Inflammatory macrophage treated with lipopolysaccharide for 1 hour (primary cell): ENCODE data around the gene C5orf63.
"Not testable (repeated sequence)": the region's sequence is repeated elsewhere in the genome, so short reads cannot be mapped to it uniquely, and the experiment has no call there.

ENCODE experiments used
- DNase-seq, 2 donors: peaks; one replicate each; pipeline ENCODE4 v3.0.0-alpha.2; 2020 to 2022

The C5orf63 gene

DNA sequence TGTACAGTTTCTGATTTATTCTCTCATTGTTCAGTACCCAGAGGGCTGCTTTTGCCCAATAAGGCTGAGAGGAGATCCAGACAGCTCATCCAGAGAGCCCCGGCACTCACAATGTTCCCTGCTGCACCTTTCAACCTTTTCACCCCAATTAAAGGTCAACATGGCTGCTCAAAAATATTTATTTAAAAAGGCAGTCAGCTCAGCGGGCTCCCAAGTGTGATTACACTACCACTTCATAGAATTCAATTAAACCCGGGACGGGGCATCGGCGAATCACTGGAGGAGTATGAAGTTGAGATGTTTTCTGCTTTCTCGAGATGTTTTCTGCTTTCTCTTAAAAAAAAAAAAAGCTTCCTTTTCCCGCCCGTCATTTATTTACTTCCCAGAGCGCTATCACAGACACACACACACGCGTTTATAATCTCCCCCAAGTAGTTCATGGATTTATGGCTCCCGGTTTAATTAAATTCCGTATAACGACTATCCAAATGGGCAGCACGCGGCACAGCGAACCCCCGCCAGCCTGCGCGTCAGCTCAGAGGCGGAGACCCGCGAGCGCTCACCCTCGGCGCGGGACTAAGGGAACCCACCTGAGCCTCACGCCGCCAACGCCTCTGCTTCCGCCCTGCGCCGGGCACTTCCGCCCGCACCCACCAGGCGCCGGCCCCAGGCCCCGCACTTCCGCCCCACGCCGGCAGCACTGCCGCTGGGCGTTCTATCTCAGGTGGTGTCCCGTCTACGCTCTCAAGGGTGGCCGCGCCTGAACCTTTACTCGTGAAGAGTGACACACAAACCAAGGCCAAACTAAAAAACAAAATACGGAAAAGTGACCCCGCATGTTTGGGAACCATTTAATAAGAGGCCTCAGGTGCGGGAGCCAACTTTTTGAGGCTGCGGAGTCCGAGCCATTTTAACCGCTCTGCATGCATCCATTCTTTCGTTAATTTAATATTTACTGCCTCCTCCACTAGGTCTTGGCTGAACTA is at the start of gene C5orf63:
TSS of gene C5orf63 (minus strand) at position 642 of the 986 bp plus-strand sequence. CDS start 14,507 bp downstream, outside the sequence.
- peak in 1 of 2 donors; percentile 33 for DNase-seq

DNA sequence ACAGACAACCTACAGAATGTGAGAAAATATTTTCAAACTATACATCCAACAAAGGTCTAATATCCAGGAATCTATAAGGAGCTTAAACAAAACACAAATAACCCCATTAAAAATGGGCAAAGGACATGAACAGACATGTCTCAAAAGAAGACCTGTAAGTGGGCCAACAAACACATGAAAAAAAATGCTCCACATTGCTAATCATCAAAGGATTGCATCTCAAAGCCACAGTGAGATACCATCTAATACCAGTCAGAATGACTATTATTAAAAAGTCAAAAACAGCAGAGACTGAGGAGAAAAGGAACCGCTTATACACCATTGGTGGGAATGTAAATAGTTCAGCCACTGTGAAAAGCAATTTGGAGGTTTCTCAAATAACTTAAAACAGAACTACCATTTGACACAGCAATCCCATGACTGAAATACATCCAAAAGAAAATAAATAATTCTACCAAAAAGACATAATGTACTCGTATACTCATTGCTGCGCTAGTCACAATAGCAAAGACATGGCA is 39.1 kb upstream of the C5orf63 start:
- no peak for DNase-seq

DNA sequence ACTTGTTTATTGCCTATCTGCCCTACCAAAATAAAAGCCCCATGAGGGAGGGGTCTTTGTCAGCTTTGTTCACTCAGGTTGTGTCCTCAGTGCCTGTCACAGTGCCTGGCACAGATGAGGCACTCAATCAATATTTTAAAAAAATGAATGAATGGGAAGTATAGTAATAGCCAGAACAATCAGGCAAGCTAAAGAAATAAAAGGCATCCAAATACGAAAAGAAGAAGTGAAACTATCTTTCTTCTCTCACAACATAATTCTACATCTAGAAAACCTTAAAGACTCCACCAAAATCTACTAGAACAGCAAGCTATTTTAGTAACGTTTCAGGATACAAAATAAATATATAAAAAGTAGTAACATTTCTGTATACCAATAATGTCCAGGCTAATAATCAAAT is 37.8 kb upstream of the C5orf63 start:
- DNase-seq = no peak

GRCh38 chr5:127108624-127109260 is 35.4 kb upstream of the C5orf63 start:
- DNase-seq = not testable (repeated sequence)

GRCh38 chr5:127101935-127102334 is 28.6 kb upstream of the C5orf63 start:
- no peak for DNase-seq

- DNase-seq = no peak
Measured at GRCh38 chr5:127101533-127101932, 28.2 kb upstream of the C5orf63 start.

DNA sequence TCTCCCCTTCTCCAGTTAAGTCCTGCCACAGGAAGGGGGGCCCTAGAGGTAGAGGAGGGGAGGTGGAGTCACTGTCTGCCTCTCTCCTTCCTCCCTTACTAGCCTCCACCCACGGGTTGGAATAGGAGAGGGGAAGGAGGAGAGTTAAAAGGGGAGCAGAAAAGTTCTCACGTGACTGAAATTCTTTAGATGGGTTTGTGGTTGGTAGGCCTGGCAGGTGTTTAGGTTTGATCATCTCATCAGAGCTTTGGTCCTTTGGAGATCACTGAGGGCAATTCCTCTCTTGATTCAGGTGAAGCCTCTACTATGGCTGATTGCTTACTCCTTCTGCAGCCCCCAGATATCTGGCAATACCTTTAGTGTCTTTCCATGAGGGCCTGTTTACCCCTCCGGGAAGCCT is 24.9 kb upstream of the C5orf63 start:
- no peak for DNase-seq

DNA sequence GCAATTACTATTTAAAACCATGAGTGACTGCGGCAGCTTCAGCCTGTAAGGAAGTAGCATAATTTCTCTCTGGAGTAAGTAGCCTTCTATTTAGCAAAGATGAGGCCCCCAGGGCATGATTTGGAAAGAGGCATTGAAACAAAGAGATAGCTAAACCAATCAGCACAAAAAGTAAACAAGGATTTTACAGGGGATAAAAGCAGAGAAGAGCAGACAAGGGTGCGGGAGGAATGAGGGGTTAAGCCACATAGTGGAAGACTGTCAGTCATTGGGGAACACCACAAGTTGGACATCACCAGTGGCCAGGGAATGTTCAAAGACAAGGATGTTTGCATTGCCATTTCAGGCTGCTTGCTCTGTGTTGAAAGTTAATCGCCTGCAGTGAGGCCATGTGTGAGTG is 24.0 kb upstream of the C5orf63 start:
- no peak for DNase-seq

GRCh38 chr5:127096328-127096993 is 23.2 kb upstream of the C5orf63 start:
- DNase-seq = no peak

- no peak for DNase-seq
Measured at GRCh38 chr5:127094161-127094814, 21.0 kb upstream of the C5orf63 start.

DNA sequence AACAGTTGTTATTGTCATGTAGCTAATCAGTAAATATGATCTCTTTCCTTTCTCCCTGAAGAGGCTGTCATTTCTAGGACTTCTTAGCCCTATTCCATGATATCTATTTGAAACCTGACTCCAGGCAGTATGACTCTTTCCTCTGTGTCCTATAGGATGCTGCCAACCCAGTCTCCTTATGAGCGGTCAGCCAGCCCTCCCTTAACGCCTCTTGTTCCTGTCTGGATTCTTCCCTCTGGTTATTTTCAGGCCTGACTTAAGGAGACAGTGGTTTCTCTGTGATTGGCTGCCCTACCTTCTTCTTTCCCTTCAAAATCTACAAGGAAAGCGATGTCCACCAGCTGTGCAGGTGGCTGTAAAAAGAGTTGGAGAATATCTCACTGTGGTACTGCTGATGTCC is 19.4 kb upstream of the C5orf63 start:
- DNase-seq = no peak

GRCh38 chr5:127089191-127089590 is 15.9 kb upstream of the C5orf63 start:
- DNase-seq = peak; percentile 11 to 32

DNA sequence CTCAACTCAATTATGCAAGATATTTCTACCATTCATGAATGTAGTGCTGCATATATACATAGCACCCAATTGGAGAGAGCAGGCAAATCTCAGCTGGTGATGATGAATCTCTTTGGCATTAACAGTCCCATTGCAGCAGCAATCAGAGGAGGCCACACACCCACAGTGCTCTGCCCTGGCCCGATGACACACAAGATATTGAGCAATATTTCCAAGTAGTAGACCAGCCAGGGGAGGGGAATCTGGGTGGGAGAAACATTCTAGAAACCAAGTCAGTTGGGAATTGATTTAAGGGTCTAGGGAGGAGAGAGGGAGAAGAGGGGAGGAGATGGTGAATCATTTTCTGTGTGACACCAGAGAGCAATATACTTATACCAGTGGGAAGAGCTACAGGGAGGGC is 14.9 kb upstream of the C5orf63 start:
- peak; percentile 75 to 97 for DNase-seq

DNA sequence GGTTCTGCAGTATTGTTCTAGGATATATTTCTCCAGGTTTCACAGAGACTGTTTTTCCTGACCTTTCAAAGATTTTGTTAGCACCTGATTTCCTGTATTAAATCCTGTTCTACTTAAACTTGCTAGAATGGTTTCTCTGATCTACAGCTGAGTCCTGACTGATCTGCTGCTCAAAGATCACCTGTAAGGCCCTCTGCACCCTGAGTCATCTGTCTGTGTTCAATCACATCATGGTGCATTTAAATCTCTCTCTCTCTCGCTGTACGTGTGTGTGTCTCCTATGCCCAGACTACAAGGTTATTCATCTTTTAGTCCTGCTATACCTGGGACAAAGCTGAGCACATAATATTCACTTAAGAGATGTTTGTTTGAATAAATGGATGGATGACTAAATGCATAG is 13.3 kb upstream of the C5orf63 start:
- no peak for DNase-seq

- DNase-seq = no peak
Measured at GRCh38 chr5:127085796-127086195, 12.5 kb upstream of the C5orf63 start.

GRCh38 chr5:127085371-127085770 is 12.1 kb upstream of the C5orf63 start:
- no peak for DNase-seq

GRCh38 chr5:127084656-127085055 is 11.4 kb upstream of the C5orf63 start:
- peak; percentile 27 to 29 for DNase-seq

GRCh38 chr5:127083711-127084110 is 10.4 kb upstream of the C5orf63 start:
- DNase-seq = peak in 1 of 2 donors; percentile 21

GRCh38 chr5:127079994-127080491 is 6.7 kb upstream of the C5orf63 start:
- peak; percentile 62 to 81 for DNase-seq

GRCh38 chr5:127077366-127077765 is 4.1 kb upstream of the C5orf63 start:
- DNase-seq = no peak

DNA sequence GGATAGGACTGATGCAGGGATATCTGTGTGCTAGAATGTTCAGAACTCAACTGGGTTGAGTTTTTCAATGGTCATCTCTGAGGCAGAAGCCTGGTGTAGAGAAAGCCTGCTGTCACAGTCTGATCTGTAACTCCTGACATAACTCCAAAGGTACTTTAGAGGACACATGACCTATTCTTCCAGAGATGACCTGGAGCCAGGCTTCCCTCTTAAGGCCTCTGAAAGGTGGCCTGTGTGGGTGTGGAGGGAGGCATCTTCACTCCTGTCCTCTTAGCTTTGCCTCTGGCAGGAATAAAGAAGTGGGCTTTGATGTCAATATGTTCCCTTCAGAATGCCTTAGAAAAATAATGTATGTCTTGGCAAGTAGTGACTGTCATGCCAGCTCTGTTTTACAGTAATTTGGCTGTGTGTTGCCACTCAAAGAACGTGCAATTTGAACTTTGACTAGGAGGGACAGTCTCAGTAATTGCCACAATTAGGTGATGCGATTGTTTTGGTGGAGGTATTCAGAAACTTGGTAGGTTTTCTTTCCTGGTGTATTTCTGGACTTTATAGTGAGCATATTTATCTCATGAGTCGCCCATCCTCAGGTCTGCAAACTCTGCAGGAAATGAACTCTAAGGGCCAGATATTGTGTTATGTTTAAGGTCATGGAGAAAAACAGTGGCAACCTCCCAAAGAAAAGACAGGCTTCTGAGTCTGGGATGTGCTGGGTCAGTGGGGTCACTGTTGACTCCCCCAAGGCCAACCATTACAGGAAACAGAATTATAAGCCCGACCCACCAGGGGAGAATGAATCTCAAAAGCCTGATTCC is 3.2 kb upstream of the C5orf63 start:
- no peak for DNase-seq

- DNase-seq = no peak
Measured at GRCh38 chr5:127074466-127074865, 1.2 kb upstream of the C5orf63 start.
